GM19395 (cell line): ENCODE measurements around the gene BRF1.
"Not testable (repeated sequence)": the region's sequence is repeated elsewhere in the genome, so short reads cannot be mapped to it uniquely, and the experiment has no call there.

Experiments
- ATAC-seq: cut with Tn5 transposase; IDR thresholded peaks from one replicate; pipeline ENCODE4 v1.9.1; 2021; ENCODE audit warnings: mild to moderate bottlenecking, moderate library complexity; ENCODE audit not compliant: unreplicated experiment

BRF1 gene

DNA sequence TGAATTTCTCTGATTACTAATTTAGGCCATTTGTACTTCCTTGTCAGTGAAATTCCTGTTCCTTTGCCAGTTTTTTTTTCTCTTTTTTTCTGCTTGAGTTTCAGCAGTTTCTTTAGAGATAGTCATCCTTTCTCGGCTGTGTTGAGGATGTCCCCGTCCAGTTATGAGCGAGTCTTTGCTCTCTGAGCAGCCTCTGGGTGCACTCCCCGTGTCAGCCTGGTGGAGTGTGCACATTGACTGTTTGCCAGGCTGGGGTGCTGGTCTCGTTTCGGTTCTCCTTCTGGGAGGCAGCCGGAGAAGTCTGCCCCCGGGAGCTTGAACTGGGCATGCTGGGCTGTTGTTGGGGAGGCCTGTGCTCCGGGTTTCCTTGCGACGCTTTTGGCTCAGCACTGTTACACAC, 16.7 kb upstream of the BRF1 start:
- no peak for ATAC-seq

DNA sequence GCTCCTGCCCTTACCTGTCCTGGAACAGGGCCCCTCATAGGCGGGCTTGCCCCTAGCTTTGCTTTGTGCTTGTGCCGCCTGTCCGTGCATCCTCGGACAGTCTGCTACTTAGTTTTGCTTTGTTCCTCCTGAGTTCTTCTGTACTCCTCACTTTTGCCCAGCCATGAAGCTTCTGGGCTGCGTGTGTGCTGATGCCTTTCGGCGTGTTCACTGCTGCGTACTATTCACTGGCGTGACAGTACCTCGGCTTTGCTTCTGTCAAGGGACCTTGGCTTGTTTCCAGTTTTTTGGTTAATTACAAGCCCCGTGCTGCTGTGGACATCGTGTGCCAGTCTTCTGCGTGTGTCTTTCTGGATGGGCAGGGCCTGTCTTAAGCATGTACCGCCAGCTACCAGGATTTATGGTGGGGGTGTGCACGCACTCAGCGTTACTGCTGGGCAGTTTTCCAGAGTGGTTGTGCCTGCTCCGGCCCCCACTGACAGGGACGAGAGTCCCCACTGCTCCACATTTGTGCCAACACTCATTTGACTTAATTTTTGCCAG, 16.2 kb upstream of the BRF1 start:
- ATAC-seq = no peak

GRCh38 chr14:105316577-105316941, 15.8 kb upstream of the BRF1 start:
- ATAC-seq = no peak

GRCh38 chr14:105315941-105316576, 15.3 kb upstream of the BRF1 start:
- ATAC-seq = no peak

DNA sequence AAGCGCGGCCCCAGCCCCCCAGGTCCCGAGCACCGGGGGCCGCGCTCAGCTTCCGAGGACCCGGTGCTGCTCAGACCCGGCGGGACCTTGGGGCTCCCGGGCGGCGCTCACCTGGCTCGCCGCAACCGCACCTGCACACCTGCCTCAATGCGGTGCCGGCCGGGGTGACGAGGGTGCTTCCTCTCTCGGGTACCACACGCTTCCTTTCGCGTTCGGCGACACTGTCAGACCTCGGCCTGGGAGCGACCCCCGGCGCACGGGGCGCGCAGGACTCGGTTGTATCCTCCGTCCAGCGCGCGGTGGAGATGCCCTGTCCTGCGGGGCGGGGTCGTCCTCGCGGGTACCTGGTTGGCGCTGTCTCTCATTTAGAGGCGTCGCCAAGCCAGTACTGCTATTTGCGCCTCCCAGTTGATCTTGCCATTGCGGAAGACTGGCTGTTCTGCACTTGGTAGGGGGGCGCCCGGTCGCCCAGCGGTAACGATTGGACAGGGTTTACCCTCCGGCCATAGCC, 14.5 kb upstream of the BRF1 start:
- ATAC-seq = peak; percentile 29

GRCh38 chr14:105314287-105315200, 13.7 kb upstream of the BRF1 start, which contains the start of gene PACS2:
TSS of gene PACS2 (plus strand) at chr14:105314748. CDS start at chr14:105314919, 171 bp downstream.
- peak; percentile 47 for ATAC-seq

DNA sequence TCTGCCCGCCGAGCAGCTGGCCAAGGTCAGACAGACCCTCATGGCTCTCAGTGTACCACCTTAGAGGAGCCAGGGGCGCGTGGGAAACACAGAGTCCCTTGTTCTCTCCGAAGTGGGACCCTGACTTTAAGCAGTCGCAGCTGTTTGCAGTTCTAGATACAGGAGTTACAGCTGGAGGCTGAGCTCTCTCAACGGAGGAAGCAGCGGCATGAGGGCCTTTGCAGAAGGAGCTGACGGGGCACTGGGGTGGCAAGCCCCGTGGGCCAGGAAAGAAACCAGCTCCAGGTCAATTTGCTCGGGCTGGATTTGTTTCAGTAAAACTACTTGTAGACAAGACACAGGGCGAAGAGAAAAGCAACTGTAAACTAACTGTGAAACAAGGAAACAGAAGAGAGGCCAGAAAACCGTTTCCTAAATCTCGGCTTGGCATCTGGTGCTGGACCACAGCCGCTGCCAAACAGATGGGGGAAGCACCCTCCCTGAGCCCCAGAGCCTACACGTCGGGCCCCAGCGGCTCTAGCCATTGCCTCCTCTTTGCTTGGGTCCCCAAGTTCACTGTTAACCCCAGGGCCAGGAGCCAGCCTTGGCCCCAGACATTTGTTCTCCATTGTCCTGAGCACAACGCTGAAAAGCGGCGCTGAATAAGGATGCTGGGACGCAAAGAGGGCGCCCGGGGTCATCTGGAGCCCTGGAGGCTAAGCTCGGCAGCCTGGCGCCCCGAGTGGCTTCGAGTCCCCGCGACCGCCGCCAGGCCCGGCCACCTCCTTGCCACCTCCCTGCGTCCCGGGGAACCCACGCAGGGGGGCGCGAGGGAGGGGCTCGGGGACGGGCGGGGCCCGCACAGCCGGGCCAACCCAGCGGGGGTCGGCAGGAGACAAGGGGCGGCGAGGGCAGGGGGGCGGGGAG, 12.8 kb upstream of the BRF1 start:
- ATAC-seq = peak; percentile 15

GRCh38 chr14:105312973-105313372, 12.2 kb upstream of the BRF1 start:
- ATAC-seq = no peak

- no peak for ATAC-seq
Measured at GRCh38 chr14:105311838-105312237, 11.0 kb upstream of the BRF1 start.

DNA sequence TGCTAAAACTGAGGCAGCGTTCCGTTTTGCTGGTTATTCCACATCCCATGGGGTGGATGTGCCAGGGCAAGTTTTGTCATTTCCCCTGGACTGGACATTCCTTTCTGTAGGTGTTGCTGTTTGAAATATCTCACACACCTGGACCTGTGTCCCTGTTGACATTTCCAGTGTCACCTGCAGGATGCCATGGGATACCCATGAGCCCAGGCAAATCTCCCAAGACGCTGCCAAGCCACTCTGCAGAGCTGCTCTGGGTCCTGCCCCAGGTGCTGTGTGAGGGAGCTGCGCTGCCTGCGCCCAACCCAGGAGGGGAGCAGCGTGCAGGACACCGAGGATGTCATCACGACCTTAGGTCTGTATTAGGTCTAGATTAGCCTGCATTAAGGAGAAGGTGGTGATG, 8.6 kb upstream of the BRF1 start:
- no peak for ATAC-seq

- no peak for ATAC-seq
Measured at GRCh38 chr14:105307052-105307727, 6.4 kb upstream of the BRF1 start.

DNA sequence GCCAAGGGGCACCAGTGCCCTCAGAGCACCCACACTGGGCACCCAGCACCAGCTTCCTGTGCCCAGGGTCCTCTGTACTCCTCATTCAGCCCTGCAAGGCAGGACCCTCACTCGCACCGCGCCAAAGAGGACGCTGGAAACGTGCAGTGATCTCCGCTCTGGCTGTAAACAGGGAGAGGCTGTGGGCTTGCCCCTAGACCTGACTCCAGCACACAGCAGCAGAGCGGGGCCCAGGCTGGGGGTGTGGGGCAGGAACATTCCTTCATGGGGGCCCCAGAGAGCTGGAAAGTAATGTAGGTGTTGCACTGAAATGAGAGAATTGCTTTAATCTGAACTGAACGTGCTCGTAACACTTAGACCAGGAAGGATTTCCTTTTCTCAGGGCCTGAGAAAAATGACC, 5.0 kb upstream of the BRF1 start:
- no peak for ATAC-seq

DNA sequence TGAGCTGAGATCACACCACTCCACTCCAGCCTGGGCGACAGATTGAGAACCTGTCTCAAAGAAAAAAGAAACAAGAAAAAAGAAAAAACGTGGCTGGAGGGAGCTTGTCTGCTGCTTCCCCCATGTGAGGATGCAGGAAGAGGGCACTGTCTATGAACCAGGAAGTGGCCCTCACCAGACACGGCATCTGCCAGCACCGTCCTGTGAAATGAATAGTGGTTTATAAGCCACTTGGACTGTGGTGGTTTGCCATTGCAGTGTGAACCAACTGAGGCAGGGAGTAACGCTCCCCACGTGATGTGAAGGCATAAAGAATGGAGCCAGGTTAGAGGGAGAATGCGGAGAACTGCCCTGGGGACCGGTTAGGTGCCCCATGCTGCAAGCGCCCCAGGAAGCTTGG, 4.5 kb upstream of the BRF1 start:
- ATAC-seq = no peak

DNA sequence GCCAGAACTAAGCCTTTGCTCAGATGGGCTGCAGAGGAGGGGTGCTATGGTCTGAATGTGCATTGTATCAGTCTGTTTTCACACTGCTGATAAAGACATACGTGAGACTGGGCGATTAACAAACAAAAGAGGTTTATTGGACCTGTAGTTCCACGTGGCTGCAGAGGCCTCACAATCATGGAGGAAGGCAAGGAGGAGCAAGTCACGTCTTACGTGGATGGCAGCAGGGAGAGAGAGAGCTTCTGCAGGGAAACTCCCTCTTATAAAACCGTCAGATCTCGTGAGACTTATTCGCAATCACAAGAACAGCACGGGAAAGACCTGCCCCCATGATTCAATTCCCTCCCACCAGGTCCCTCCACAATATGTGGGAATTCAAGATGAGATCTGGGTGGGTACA, 3.8 kb upstream of the BRF1 start:
- ATAC-seq = no peak

DNA sequence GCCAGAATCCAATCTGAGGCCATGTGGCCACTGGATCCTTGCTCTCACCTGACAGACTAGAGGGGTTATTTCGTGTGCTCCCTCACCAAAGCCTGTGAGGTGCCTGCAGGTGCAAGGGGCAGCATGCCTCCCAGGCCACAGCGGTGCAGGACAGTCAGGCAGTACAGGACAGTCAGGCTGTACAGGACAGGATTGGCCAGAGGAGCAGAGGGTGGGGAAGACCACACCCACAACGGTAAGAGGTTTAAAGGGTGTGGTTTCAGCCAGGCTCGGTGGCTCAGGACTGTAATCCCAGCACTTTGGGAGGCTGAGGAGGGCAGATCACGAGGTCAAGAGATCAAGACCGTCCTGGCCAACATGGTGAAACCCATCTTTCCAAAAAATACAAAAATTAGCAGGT, 3.1 kb upstream of the BRF1 start:
- no peak for ATAC-seq

- not testable (repeated sequence) for ATAC-seq
Measured at GRCh38 chr14:105301915-105302249, 1.1 kb upstream of the BRF1 start.

GRCh38 chr14:105301103-105301914, 508 bp upstream of the BRF1 start:
- ATAC-seq = peak; percentile 62

- ATAC-seq = peak; percentile 15
Measured at GRCh38 chr14:105299654-105300541, 903 bp downstream of the BRF1 start.
